WTC11 (cell line): Measurements from ENCODE around the gene HMGN4. TPM values are rescaled to one million over a fixed set of nuclear protein-coding genes. Genes with fewer than 3 reads are reported as not detected.

Experiments used
- ATAC-seq: fragments of 200-7000 bp; cut with Tn5 transposase; 2 replicates; pipeline ENCODE4 v1.10.0; 2021; ENCODE audit warnings: mild to moderate bottlenecking, moderate library complexity
- CTCF ChIA-PET: fragments of 300-600 bp; sonication (Branson Sonifier 250); formaldehyde crosslinking; loops from one replicate; lab custom pipeline; 2021; ENCODE audit warnings: antibody characterized with exemption; lab: Charles Lee
- POLR2A ChIA-PET: fragments of 350-600 bp; sonication (Branson Sonifier 250); formaldehyde crosslinking; loops from one replicate; lab custom pipeline; 2021; ENCODE audit warnings: antibody characterized with exemption; lab: Charles Lee
- DNase-seq: peaks from one replicate; pipeline ENCODE4 v3.0.0; 2021; ENCODE audit warnings: low spot score
- H3K27ac Mint-ChIP-seq: 2 replicates; pipeline ENCODE4 v1.8.0; 2021; ENCODE audit warnings: mixed read lengths
- H3K27me3 Mint-ChIP-seq: 2 replicates; pipeline ENCODE4 v1.8.0; 2021; ENCODE audit warnings: low read depth, mild to moderate bottlenecking, moderate library complexity, mixed read lengths
- H3K36me3 Mint-ChIP-seq: 2 replicates; pipeline ENCODE4 v1.8.0; 2021; ENCODE audit warnings: mixed read lengths
- H3K4me1 Mint-ChIP-seq: 2 replicates; pipeline ENCODE4 v1.8.0; 2022; ENCODE audit warnings: mixed read lengths
- H3K4me3 Mint-ChIP-seq: 2 replicates; pipeline ENCODE4 v1.8.0; 2021; ENCODE audit warnings: mild to moderate bottlenecking, moderate library complexity, mixed read lengths
- H3K9me3 Mint-ChIP-seq: 2 replicates; pipeline ENCODE4 v1.8.0; 2021; ENCODE audit warnings: mixed read lengths
- ATF2 ChIP-seq: sonication (generic); formaldehyde crosslinking; IDR thresholded peaks from 2 replicates; pipeline ENCODE4 v1.8.1; 2022; ENCODE audit warnings: low read depth, missing genetic modification reagents, borderline replicate concordance
- ATF6 ChIP-seq: sonication (generic); formaldehyde crosslinking; IDR thresholded peaks from 2 replicates; pipeline ENCODE4 v1.8.1; 2023; ENCODE audit warnings: mild to moderate bottlenecking, missing genetic modification reagents
- ELF4 ChIP-seq: sonication (generic); formaldehyde crosslinking; IDR thresholded peaks from 2 replicates; pipeline ENCODE4 v1.8.1; 2022; ENCODE audit warnings: low read depth, mild to moderate bottlenecking, moderate library complexity, missing genetic modification reagents
- EMX1 ChIP-seq: fragments of 250-450 bp; sonication (Bioruptor Pico); IDR thresholded peaks from 2 replicates; pipeline ENCODE4 v1.8.0; 2021; ENCODE audit warnings: mild to moderate bottlenecking
- ETV6 ChIP-seq: sonication (generic); formaldehyde crosslinking; IDR thresholded peaks from 2 replicates; pipeline ENCODE4 v1.8.1; 2022; ENCODE audit warnings: mild to moderate bottlenecking, missing genetic modification reagents
- FOXK1 ChIP-seq: sonication (generic); formaldehyde crosslinking; IDR thresholded peaks from 2 replicates; pipeline ENCODE4 v1.8.0; 2022; ENCODE audit warnings: mild to moderate bottlenecking, moderate library complexity, missing genetic modification reagents
- FOXP1 ChIP-seq: sonication (generic); formaldehyde crosslinking; IDR thresholded peaks from 2 replicates; pipeline ENCODE4 v1.8.0; 2022; ENCODE audit warnings: missing genetic modification reagents, mild to moderate bottlenecking, moderate library complexity, borderline replicate concordance
- FOXP4 ChIP-seq: sonication (generic); formaldehyde crosslinking; IDR thresholded peaks from 2 replicates; pipeline ENCODE4 v1.8.0; 2022; ENCODE audit warnings: mild to moderate bottlenecking, missing genetic modification reagents
- HMGA2 ChIP-seq: fragments of 250-450 bp; sonication (Bioruptor Pico); IDR thresholded peaks from 2 replicates; pipeline ENCODE4 v1.4.0; 2021; ENCODE audit warnings: mild to moderate bottlenecking, moderate library complexity
- HMGXB4 ChIP-seq: sonication (generic); formaldehyde crosslinking; IDR thresholded peaks from 2 replicates; pipeline ENCODE4 v1.8.1; 2023; ENCODE audit warnings: mild to moderate bottlenecking, moderate library complexity, missing genetic modification reagents
- IRF2 ChIP-seq: sonication (generic); formaldehyde crosslinking; IDR thresholded peaks from 2 replicates; pipeline ENCODE4 v1.8.0; 2022; ENCODE audit warnings: low read depth, missing genetic modification reagents, borderline replicate concordance
- KAT7 ChIP-seq: sonication (generic); formaldehyde crosslinking; IDR thresholded peaks from 2 replicates; pipeline ENCODE4 v1.8.1; 2023; ENCODE audit warnings: missing genetic modification reagents, mild to moderate bottlenecking, borderline replicate concordance
- MAX ChIP-seq: sonication (generic); formaldehyde crosslinking; IDR thresholded peaks from 2 replicates; pipeline ENCODE4 v1.8.0; 2022; ENCODE audit warnings: mild to moderate bottlenecking, missing genetic modification reagents
- MXD4 ChIP-seq: fragments of 250-450 bp; sonication (Bioruptor Pico); IDR thresholded peaks from 2 replicates; pipeline ENCODE4 v1.8.0; 2021; ENCODE audit warnings: mild to moderate bottlenecking, moderate library complexity, borderline replicate concordance
- PRRX2 ChIP-seq: fragments of 250-450 bp; sonication (Bioruptor Pico); IDR thresholded peaks from 2 replicates; pipeline ENCODE4 v1.8.0; 2021; ENCODE audit warnings: mild to moderate bottlenecking
- RELA ChIP-seq: sonication (generic); formaldehyde crosslinking; IDR thresholded peaks from 2 replicates; pipeline ENCODE4 v1.8.1; 2022; ENCODE audit warnings: missing genetic modification reagents, mild to moderate bottlenecking, borderline replicate concordance
- SMAD3 ChIP-seq: sonication (generic); formaldehyde crosslinking; IDR thresholded peaks from 2 replicates; pipeline ENCODE4 v1.8.0; 2022; ENCODE audit warnings: missing genetic modification reagents, mild to moderate bottlenecking, borderline replicate concordance
- ZNF263 ChIP-seq: sonication (generic); formaldehyde crosslinking; IDR thresholded peaks from 2 replicates; pipeline ENCODE4 v1.8.1; 2022; ENCODE audit warnings: low read depth, mild to moderate bottlenecking, moderate library complexity, missing genetic modification reagents
- ZNF317 ChIP-seq: sonication (generic); formaldehyde crosslinking; IDR thresholded peaks from 2 replicates; pipeline ENCODE4 v1.8.1; 2023; ENCODE audit warnings: low read depth, mild to moderate bottlenecking, moderate library complexity, missing genetic modification reagents, borderline replicate concordance
- ZNF425 ChIP-seq: fragments of 250-450 bp; sonication (Bioruptor Pico); conservative IDR thresholded peaks from 2 replicates; pipeline ENCODE4 v1.9.0; 2021; ENCODE audit warnings: mild to moderate bottlenecking
- total RNA-seq: library from RNA; stranded (reverse); gene quantifications from 3 replicates; pipeline ENCODE4 v1.2.3, GENCODE V29; 2021
- TF ChIP-seq, protein P1 (sequence below): sonication (generic); formaldehyde crosslinking; IDR thresholded peaks from 2 replicates; pipeline ENCODE4 v1.8.1; 2022; ENCODE audit warnings: mild to moderate bottlenecking, moderate library complexity, missing genetic modification reagents
- TF ChIP-seq, protein P2 (sequence below): fragments of 250-450 bp; sonication (Bioruptor Pico); IDR thresholded peaks from 2 replicates; pipeline ENCODE4 v1.9.0; 2021; ENCODE audit warnings: mild to moderate bottlenecking

HMGN4 gene
- total RNA-seq, 1 experiment from 2014 or later: 57.1 TPM

DNA sequence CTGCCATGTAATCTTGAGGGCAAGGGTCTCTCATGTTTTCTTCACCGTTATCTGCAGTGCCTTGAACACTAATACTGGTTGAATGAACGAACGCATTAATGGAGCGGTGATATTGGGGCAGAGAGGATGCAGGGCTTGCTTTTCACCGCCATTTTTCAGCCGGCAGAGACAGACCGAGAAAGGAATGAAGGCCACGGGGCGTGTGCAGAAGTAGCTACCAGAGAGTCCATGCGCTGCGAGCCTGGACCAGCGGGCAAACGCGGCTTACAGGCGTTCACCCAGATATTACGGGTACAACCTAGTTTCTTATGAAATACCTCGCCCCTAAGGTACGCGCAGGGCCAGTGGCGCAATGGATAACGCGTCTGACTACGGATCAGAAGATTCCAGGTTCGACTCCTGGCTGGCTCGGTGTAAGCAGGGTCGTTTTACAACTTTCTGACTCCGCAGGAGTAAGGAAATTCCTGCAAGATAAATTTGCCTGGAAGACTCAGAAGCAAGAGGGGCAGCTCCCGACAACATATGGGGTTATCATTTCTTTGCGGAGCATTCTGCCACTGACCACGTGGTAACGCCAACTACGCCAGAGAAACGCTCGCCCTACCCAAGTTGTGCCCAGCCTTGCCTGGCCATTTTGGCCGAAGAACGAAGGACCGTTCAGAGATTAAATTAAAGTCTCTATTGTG is 863 bp upstream of the HMGN4 start:
- peak; percentile 92 for DNase-seq
- H3K4me3 Mint-ChIP-seq: peak overlapping the region; percentile 96
- H3K27me3 Mint-ChIP-seq: no peaks in the 10 kb centered on the region
- ChIA-PET CTCF (interaction anchor here (0.7 to 3.8 kb wide), 12 partner anchors 13 to 215 kb away, joined by 3 to 19 read pairs (median 8); partner anchors contain the start of gene BTN1A1), POLR2A (interaction anchor here (0.9 to 2.0 kb wide), 9 partner anchors 11 to 609 kb away, joined by 3 to 11 read pairs (median 4); partner anchors contain the start of gene BTN1A1)
- H3K36me3 Mint-ChIP-seq: peaks cover 8% of the 10 kb centered on the region; the same call in 1 of the 2 replicates
- no peaks in the 10 kb centered on the region for H3K9me3 Mint-ChIP-seq
- peaks cover 38% of the 10 kb centered on the region for H3K4me1 Mint-ChIP-seq
- peak overlapping the region; percentile 100 for H3K27ac Mint-ChIP-seq
- peak; percentile 68 for ATAC-seq
- TF ChIP-seq KAT7 (CRISPR knock-in tag) (no peak), ELF4 (CRISPR knock-in tag) (no peak), MXD4 (CRISPR knock-in tag) (no peak), RELA (CRISPR knock-in tag) (no peak), SMAD3 (CRISPR knock-in tag) (0 out of 2 replicates have a peak, but pooled peaks have one; percentile 66), HMGXB4 (CRISPR knock-in tag) (peak; percentile 85), ZNF425 (CRISPR knock-in tag) (0 out of 2 replicates have a peak, but pooled peaks have one; percentile 65), HMGA2 (CRISPR knock-in tag) (no peak), FOXP1 (no peak), ETV6 (CRISPR knock-in tag) (peak; percentile 91), PRRX2 (CRISPR knock-in tag) (0 out of 2 replicates have a peak, but pooled peaks have one; percentile 10), ATF2 (CRISPR knock-in tag) (no peak), MAX (CRISPR knock-in tag) (0 out of 2 replicates have a peak, but pooled peaks have one; percentile 57), EMX1 (peak; percentile 64; the same call in 1 of the 2 replicates), FOXK1 (peak; percentile 36; the same call in 1 of the 2 replicates), ATF6 (CRISPR knock-in tag) (no peak), IRF2 (CRISPR knock-in tag) (no peak), ZNF317 (CRISPR knock-in tag) (no peak), FOXP4 (CRISPR knock-in tag) (no peak), ZNF263 (CRISPR knock-in tag) (no peak)
- TF ChIP-seq, protein P1, sequence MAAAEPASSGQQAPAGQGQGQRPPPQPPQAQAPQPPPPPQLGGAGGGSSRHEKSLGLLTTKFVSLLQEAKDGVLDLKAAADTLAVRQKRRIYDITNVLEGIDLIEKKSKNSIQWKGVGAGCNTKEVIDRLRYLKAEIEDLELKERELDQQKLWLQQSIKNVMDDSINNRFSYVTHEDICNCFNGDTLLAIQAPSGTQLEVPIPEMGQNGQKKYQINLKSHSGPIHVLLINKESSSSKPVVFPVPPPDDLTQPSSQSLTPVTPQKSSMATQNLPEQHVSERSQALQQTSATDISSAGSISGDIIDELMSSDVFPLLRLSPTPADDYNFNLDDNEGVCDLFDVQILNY: no peak
- TF ChIP-seq, protein P2, sequence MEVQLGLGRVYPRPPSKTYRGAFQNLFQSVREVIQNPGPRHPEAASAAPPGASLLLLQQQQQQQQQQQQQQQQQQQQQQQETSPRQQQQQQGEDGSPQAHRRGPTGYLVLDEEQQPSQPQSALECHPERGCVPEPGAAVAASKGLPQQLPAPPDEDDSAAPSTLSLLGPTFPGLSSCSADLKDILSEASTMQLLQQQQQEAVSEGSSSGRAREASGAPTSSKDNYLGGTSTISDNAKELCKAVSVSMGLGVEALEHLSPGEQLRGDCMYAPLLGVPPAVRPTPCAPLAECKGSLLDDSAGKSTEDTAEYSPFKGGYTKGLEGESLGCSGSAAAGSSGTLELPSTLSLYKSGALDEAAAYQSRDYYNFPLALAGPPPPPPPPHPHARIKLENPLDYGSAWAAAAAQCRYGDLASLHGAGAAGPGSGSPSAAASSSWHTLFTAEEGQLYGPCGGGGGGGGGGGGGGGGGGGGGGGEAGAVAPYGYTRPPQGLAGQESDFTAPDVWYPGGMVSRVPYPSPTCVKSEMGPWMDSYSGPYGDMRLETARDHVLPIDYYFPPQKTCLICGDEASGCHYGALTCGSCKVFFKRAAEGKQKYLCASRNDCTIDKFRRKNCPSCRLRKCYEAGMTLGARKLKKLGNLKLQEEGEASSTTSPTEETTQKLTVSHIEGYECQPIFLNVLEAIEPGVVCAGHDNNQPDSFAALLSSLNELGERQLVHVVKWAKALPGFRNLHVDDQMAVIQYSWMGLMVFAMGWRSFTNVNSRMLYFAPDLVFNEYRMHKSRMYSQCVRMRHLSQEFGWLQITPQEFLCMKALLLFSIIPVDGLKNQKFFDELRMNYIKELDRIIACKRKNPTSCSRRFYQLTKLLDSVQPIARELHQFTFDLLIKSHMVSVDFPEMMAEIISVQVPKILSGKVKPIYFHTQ (CRISPR knock-in tag): no peak
